CD1c-positive myeloid dendritic cell (primary cell): ENCODE results near the gene PRSS37.
"Not testable (repeated sequence)": the region's sequence is repeated elsewhere in the genome, so short reads cannot be mapped to it uniquely, and the experiment has no call there.

Experiments
- DNase-seq: peaks from one replicate; pipeline ENCODE4 v3.0.0-alpha.2; 2016; ENCODE audit errors: extremely low spot score

PRSS37 gene

GRCh38 chr7:141841385-141841784 lies at the start of gene PRSS37:
Gene PRSS37 (minus strand): TSS chr7:141841485. CDS start chr7:141841049, 436 bp downstream.
- no peak for DNase-seq

GRCh38 chr7:141889321-141889720 lies 48.0 kb upstream of the PRSS37 start:
- DNase-seq, result peak; percentile 81

- DNase-seq, result peak; percentile 50
Measured at GRCh38 chr7:141884539-141885225, 43.4 kb upstream of the PRSS37 start.

GRCh38 chr7:141880960-141881359 lies 39.7 kb upstream of the PRSS37 start:
- DNase-seq, result no peak

GRCh38 chr7:141877365-141877764 lies 36.1 kb upstream of the PRSS37 start:
- DNase-seq, result no peak

- no peak for DNase-seq
Measured at GRCh38 chr7:141876371-141876770, 35.1 kb upstream of the PRSS37 start.

GRCh38 chr7:141875453-141875852 lies 34.2 kb upstream of the PRSS37 start:
- no peak for DNase-seq

GRCh38 chr7:141874787-141875186 lies 33.5 kb upstream of the PRSS37 start:
- no peak for DNase-seq

GRCh38 chr7:141872931-141873330 lies 31.6 kb upstream of the PRSS37 start:
- DNase-seq, result no peak

GRCh38 chr7:141866974-141867373 lies 25.7 kb upstream of the PRSS37 start:
- DNase-seq, result no peak

- DNase-seq, result peak; percentile 27
Measured at GRCh38 chr7:141864765-141865447, 23.6 kb upstream of the PRSS37 start.

GRCh38 chr7:141860207-141860606 lies 18.9 kb upstream of the PRSS37 start:
- DNase-seq, result no peak

GRCh38 chr7:141847996-141848395 lies 6.7 kb upstream of the PRSS37 start:
- no peak for DNase-seq

GRCh38 chr7:141844256-141844655 lies 3.0 kb upstream of the PRSS37 start:
- DNase-seq, result no peak

GRCh38 chr7:141842904-141843303 lies 1.6 kb upstream of the PRSS37 start:
- no peak for DNase-seq

GRCh38 chr7:141840708-141841107 lies 577 bp downstream of the PRSS37 start:
- DNase-seq, result no peak

GRCh38 chr7:141839256-141839655 lies 2.0 kb downstream of the PRSS37 start:
- DNase-seq, result no peak

GRCh38 chr7:141838581-141838980 lies 2.7 kb downstream of the PRSS37 start:
- DNase-seq, result no peak

- no peak for DNase-seq
Measured at GRCh38 chr7:141837683-141838082, 3.6 kb downstream of the PRSS37 start.

- not testable (repeated sequence) for DNase-seq
Measured at GRCh38 chr7:141822432-141822831, 18.9 kb downstream of the PRSS37 start.

GRCh38 chr7:141820067-141820466 lies 21.2 kb downstream of the PRSS37 start:
- no peak for DNase-seq

- DNase-seq, result no peak
Measured at GRCh38 chr7:141792526-141792925, 48.8 kb downstream of the PRSS37 start.

- no peak for DNase-seq
Measured at GRCh38 chr7:141789917-141790316, 51.4 kb downstream of the PRSS37 start, which contains the start of gene TAS2R5. Gene TAS2R5 (plus strand): TSS chr7:141790217. CDS start chr7:141790362, 145 bp downstream.
